B cell (primary cell): ENCODE measurements around the gene GLRA3. TPM values are rescaled to one million over a fixed set of nuclear protein-coding genes. Genes with fewer than 3 reads are reported as not detected.

Source experiments
- ATAC-seq: fragments of 200-7000 bp; cut with Tn5 transposase; one replicate; pipeline ENCODE4 v1.10.0; 2021; ENCODE audit warnings: low read depth, mild to moderate bottlenecking, moderate number of reproducible peaks, moderate library complexity
- CTCF ChIA-PET: fragments of 350-600 bp; sonication (Branson Sonifier 250); formaldehyde crosslinking; loops from one replicate; lab custom pipeline; 2021; ENCODE audit warnings: antibody characterized with exemption, inconsistent platforms; lab: Charles Lee
- POLR2A ChIA-PET: fragments of 350-600 bp; sonication (Branson Sonifier 250); formaldehyde crosslinking; loops from one replicate; lab custom pipeline; 2021; ENCODE audit warnings: antibody characterized with exemption; lab: Charles Lee
- DNase-seq: peaks from one replicate; pipeline ENCODE4 v3.0.0; 2013
- H2AFZ ChIP-seq: 2 replicates; pipeline ENCODE4 v1.6.1; 2012; ENCODE audit warnings: mild to moderate bottlenecking, low read depth, low read length; ENCODE audit not compliant: insufficient read depth, poor library complexity, severe bottlenecking
- H3K27ac ChIP-seq, 2 donors: 1 replicate in 1 of 2; 2 replicates in 1 of 2; pipeline ENCODE4 v1.5.1; 2012 to 2013; ENCODE audit warnings: low read length in 2 of 2, mild to moderate bottlenecking in 2 of 2, moderate library complexity in 1 of 2
- H3K27me3 ChIP-seq, 4 experiments: fragments of 200-600 bp in 1 of 4; sonication (generic) in 1 of 4; replicated peaks in 1 of 4; 1 replicate in 2 of 4; 2 replicates in 2 of 4; pipeline versions ENCODE4 v1.6.1 to v1.7.0; 2013 to 2016; ENCODE audit warnings: low read length in 3 of 4, mild to moderate bottlenecking in 2 of 4, mixed read lengths in 1 of 4, moderate library complexity in 1 of 4; ENCODE audit not compliant: insufficient read depth in 4 of 4, control insufficient read depth in 3 of 4; ENCODE audit errors: control extremely low read depth in 1 of 4
- H3K36me3 ChIP-seq, 2 experiments: replicated peaks in 1 of 2; 1 replicate in 1 of 2; 2 replicates in 1 of 2; pipeline versions ENCODE4 v1.6.1 to v1.7.1; 2013; ENCODE audit warnings: low read length in 1 of 2; ENCODE audit not compliant: insufficient read depth in 2 of 2, control insufficient read depth in 1 of 2; ENCODE audit errors: control extremely low read depth in 1 of 2, extremely low read depth in 1 of 2
- H3K4me1 ChIP-seq, 2 donors: fragments of 200-600 bp in 1 of 2; sonication (generic) in 1 of 2; 1 replicate in 1 of 2; 2 replicates in 1 of 2; pipeline versions ENCODE4 v1.5.1 to v1.6.1; 2013 to 2017; ENCODE audit warnings: low read length in 2 of 2; ENCODE audit not compliant: control insufficient read depth in 2 of 2, insufficient read depth in 2 of 2
- H3K4me2 ChIP-seq: replicated peaks from 2 replicates; pipeline ENCODE3; 2012; ENCODE audit warnings: mild to moderate bottlenecking, low read depth, low read length; ENCODE audit not compliant: poor library complexity, severe bottlenecking
- H3K4me3 ChIP-seq, 5 experiments: fragments of 200-600 bp in 1 of 5; sonication (generic) in 1 of 5; 1 replicate in 3 of 5; 2 replicates in 2 of 5; pipeline versions ENCODE4 v1.5.1 to v1.7.0; 2011 to 2016; ENCODE audit warnings: low read length in 4 of 5, mild to moderate bottlenecking in 4 of 5, low read depth in 2 of 5, control low read depth in 1 of 5, moderate library complexity in 1 of 5; ENCODE audit not compliant: insufficient read depth in 1 of 5; ENCODE audit errors: control extremely low read depth in 1 of 5, extremely low read depth in 1 of 5
- H3K79me2 ChIP-seq: fragments of 200-600 bp; sonication (generic); one replicate; pipeline ENCODE4 v1.6.0; 2016; ENCODE audit warnings: low read length; ENCODE audit not compliant: control insufficient read depth, insufficient read depth
- H3K9ac ChIP-seq: fragments of 200-600 bp; sonication (generic); 2 replicates; pipeline ENCODE4 v1.6.1; 2017; ENCODE audit warnings: mild to moderate bottlenecking, low read length, moderate library complexity
- H3K9me3 ChIP-seq, 3 donors: one replicate each; pipeline versions ENCODE4 v1.6.1 to v1.7.1; 2013; ENCODE audit warnings: low read length in 2 of 3; ENCODE audit not compliant: control insufficient read depth in 2 of 3, insufficient read depth in 1 of 3; ENCODE audit errors: control extremely low read depth in 1 of 3
- H4K20me1 ChIP-seq: 2 replicates; pipeline ENCODE4 v1.6.0; 2012; ENCODE audit warnings: mild to moderate bottlenecking, low read length; ENCODE audit not compliant: insufficient read depth, control insufficient read depth, poor library complexity, severe bottlenecking
- H3K27ac Mint-ChIP-seq: one replicate; pipeline ENCODE4 v1.8.0; 2021; ENCODE audit warnings: mixed read lengths
- H3K27me3 Mint-ChIP-seq: one replicate; pipeline ENCODE4 v1.8.0; 2021; ENCODE audit warnings: mixed read lengths
- H3K4me1 Mint-ChIP-seq: one replicate; pipeline ENCODE4 v1.8.0; 2021; ENCODE audit warnings: mixed read lengths
- H3K4me3 Mint-ChIP-seq: one replicate; pipeline ENCODE4 v1.8.0; 2021; ENCODE audit warnings: mixed read lengths
- H3K9me3 Mint-ChIP-seq: one replicate; pipeline ENCODE4 v1.8.0; 2022; ENCODE audit warnings: mixed read lengths; ENCODE audit not compliant: insufficient read depth
- EZH2 ChIP-seq: IDR thresholded peaks from 2 replicates; pipeline ENCODE4 v1.6.1; 2012; ENCODE audit warnings: borderline replicate concordance, low read depth, mild to moderate bottlenecking, moderate library complexity, low read length; ENCODE audit not compliant: insufficient read depth, poor library complexity, severe bottlenecking
- WGBS: methylation state at CpG from one replicate; pipeline ENCODE4 v1.1.5; 2013; ENCODE audit warnings: missing lambda C conversion rate; ENCODE audit not compliant: insufficient coverage; 5-methylcytosine and 5-hydroxymethylcytosine counted together
- intact Hi-C: fragments of 100-400 bp; cut with micrococcal nuclease; formaldehyde crosslinking; loops from one replicate; pipeline ENCODE4 v1.10.0; 2022
- polyA plus RNA-seq: library from polyadenylated mRNA; depleted of rRNA; stranded (reverse); fragments of >200 nt; gene quantifications from 2 replicates; pipeline ENCODE4 v1.2.3, GENCODE V29; 2012
- total RNA-seq, 2 donors: library from RNA; stranded (reverse); fragments of 120-200 nt in 1 of 2; gene quantifications; 1 replicate in 1 of 2; 2 replicates in 1 of 2; pipeline versions ENCODE4 v1.2.3 to v1.2.4, GENCODE V29; 2013 to 2022
- TF ChIP-seq, protein P1 (sequence below): fragments of 200-600 bp; IDR thresholded peaks from one replicate; pipeline ENCODE4 v1.8.0; 2022; ENCODE audit warnings: antibody characterized with exemption, mild to moderate bottlenecking

GLRA3 gene
- total and polyA plus RNA-seq, 2 donors (not counting 1 experiment from before 2014, with no cell fraction given): 0.12 to 0.30 TPM

DNA sequence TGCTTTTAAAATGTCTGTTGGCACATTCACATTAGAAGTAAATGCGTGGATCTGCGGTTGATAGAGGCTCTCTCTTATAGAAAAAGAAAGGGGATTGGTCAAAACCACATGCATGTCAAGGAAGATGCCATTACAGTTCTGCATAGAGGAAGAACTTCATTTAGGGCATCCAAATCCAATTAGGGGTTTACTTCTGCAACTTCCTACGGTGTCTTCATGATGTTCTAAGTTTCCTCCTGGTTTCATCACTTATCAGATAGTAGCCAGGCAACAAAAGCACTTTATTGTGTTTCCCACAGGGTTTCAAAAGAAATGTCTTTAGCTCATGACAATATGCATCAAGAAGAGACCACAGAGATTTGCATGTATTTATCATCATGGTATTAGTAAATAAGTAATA is 170.8 kb downstream of the GLRA3 start:
- no peak overlapping the region for H3K4me3 ChIP-seq
- TF ChIP-seq, protein P1, sequence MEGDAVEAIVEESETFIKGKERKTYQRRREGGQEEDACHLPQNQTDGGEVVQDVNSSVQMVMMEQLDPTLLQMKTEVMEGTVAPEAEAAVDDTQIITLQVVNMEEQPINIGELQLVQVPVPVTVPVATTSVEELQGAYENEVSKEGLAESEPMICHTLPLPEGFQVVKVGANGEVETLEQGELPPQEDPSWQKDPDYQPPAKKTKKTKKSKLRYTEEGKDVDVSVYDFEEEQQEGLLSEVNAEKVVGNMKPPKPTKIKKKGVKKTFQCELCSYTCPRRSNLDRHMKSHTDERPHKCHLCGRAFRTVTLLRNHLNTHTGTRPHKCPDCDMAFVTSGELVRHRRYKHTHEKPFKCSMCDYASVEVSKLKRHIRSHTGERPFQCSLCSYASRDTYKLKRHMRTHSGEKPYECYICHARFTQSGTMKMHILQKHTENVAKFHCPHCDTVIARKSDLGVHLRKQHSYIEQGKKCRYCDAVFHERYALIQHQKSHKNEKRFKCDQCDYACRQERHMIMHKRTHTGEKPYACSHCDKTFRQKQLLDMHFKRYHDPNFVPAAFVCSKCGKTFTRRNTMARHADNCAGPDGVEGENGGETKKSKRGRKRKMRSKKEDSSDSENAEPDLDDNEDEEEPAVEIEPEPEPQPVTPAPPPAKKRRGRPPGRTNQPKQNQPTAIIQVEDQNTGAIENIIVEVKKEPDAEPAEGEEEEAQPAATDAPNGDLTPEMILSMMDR: no peak
- Mint-ChIP-seq H3K27me3 (no peaks in the 10 kb centered on the region), H3K4me3 (no peak overlapping the region), H3K9me3 (no peaks in the 10 kb centered on the region), H3K27ac (no peak overlapping the region), H3K4me1 (no peaks in the 10 kb centered on the region)
- ATAC-seq (no peak), DNase-seq (no peak)
- no peaks in the 10 kb centered on the region for H3K27me3 ChIP-seq
- H4K20me1 ChIP-seq: no peaks in the 10 kb centered on the region
- no peaks in the 10 kb centered on the region for H3K9me3 ChIP-seq
- ChIA-PET POLR2A (no interaction called here), CTCF (no interaction called here)
- H3K79me2 ChIP-seq: no peaks in the 10 kb centered on the region
- no peak overlapping the region for H3K27ac ChIP-seq
- no peaks in the 10 kb centered on the region for H3K4me1 ChIP-seq
- WGBS: 67% methylated on average over 3 of the region's 3 CpGs
- H3K9ac ChIP-seq: no peak overlapping the region
- no peaks in the 10 kb centered on the region for H3K36me3 ChIP-seq
- no peak overlapping the region for H2AFZ ChIP-seq
- intact Hi-C loops: no loop called here
- H3K4me2 ChIP-seq: no peak overlapping the region

DNA sequence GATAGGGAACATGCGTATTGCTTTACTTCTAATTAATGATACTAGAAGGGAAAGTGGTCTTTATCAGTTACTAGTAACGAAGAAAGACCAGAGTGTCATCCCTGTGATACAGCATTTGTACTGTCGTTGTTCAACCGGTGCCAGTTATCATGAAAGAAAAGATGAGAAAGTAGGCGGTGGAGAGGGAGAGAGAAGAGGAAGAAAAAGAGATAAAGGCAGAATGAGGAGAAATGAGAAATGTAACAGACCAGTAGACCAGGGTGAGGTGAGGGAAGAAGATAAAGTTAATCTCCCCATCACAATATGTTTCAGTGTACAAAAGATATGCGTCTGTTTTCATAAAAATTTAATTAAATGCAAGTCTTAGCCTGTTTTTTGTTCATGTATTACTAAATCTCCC is 171.6 kb downstream of the GLRA3 start:
- no peaks in the 10 kb centered on the region for H3K4me1 Mint-ChIP-seq
- no peak for DNase-seq
- H3K9me3 ChIP-seq: no peaks in the 10 kb centered on the region
- H2AFZ ChIP-seq: no peak overlapping the region
- H3K9me3 Mint-ChIP-seq: no peaks in the 10 kb centered on the region
- ChIA-PET POLR2A (no interaction called here), CTCF (no interaction called here)
- H3K79me2 ChIP-seq: no peaks in the 10 kb centered on the region
- H3K27ac ChIP-seq: no peak overlapping the region
- TF ChIP-seq EZH2: no peak
- TF ChIP-seq, protein P1: no peak
- intact Hi-C loops: no loop called here
- H3K4me1 ChIP-seq: no peaks in the 10 kb centered on the region
- H3K27me3 Mint-ChIP-seq: no peaks in the 10 kb centered on the region
- no peaks in the 10 kb centered on the region for H3K36me3 ChIP-seq
- H3K27me3 ChIP-seq: no peaks in the 10 kb centered on the region
- no peak overlapping the region for H3K4me3 Mint-ChIP-seq
- no peak for ATAC-seq
- H3K9ac ChIP-seq: no peak overlapping the region
- no peak overlapping the region for H3K27ac Mint-ChIP-seq
- no peaks in the 10 kb centered on the region for H4K20me1 ChIP-seq
- 100% methylated on average over 3 of the region's 6 CpGs for WGBS
- H3K4me3 ChIP-seq: no peak overlapping the region
- no peak overlapping the region for H3K4me2 ChIP-seq
